GM18508 (cell line): ENCODE data around the gene HPS5.
"Not testable (repeated sequence)": the region's sequence is repeated elsewhere in the genome, so short reads cannot be mapped to it uniquely, and the experiment has no call there.

Experiments used
- ATAC-seq: cut with Tn5 transposase; IDR thresholded peaks from one replicate; pipeline ENCODE4 v1.9.1; 2021; ENCODE audit warnings: moderate number of reproducible peaks; ENCODE audit not compliant: insufficient read depth, unreplicated experiment

The HPS5 gene

GRCh38 chr11:18282626-18283025 is 39.3 kb downstream of the HPS5 start:
- no peak for ATAC-seq

GRCh38 chr11:18280438-18281045 is 41.4 kb downstream of the HPS5 start:
- ATAC-seq: peak; percentile 72

GRCh38 chr11:18277565-18278271 is 44.2 kb downstream of the HPS5 start:
- ATAC-seq: no peak

GRCh38 chr11:18271206-18271605 is 50.7 kb downstream of the HPS5 start:
- ATAC-seq: no peak

GRCh38 chr11:18270102-18270501 is 51.8 kb downstream of the HPS5 start:
- ATAC-seq: no peak

- ATAC-seq: not testable (repeated sequence)
Observed at GRCh38 chr11:18269252-18269651, 52.7 kb downstream of the HPS5 start.

GRCh38 chr11:18267335-18268133 is 54.4 kb downstream of the HPS5 start:
- not testable (repeated sequence) for ATAC-seq

GRCh38 chr11:18265949-18266348 is 56.0 kb downstream of the HPS5 start, which contains the start of gene SAA1:
TSS of gene SAA1 (plus strand) at chr11:18266264. CDS start at chr11:18266888, 624 bp downstream.
- no peak for ATAC-seq

- ATAC-seq: no peak
Observed at GRCh38 chr11:18264677-18265555, 57.0 kb downstream of the HPS5 start.

GRCh38 chr11:18264035-18264434 is 57.9 kb downstream of the HPS5 start:
- ATAC-seq: no peak

- ATAC-seq: not testable (repeated sequence)
Observed at GRCh38 chr11:18262681-18263350, 59.1 kb downstream of the HPS5 start.

- ATAC-seq: no peak
Observed at GRCh38 chr11:18261721-18262120, 60.2 kb downstream of the HPS5 start.

GRCh38 chr11:18259259-18259658 is 62.7 kb downstream of the HPS5 start:
- ATAC-seq: no peak

GRCh38 chr11:18254781-18255361 is 67.1 kb downstream of the HPS5 start:
- no peak for ATAC-seq

- no peak for ATAC-seq
Observed at GRCh38 chr11:18253778-18254338, 68.1 kb downstream of the HPS5 start.

GRCh38 chr11:18253233-18253632 is 68.7 kb downstream of the HPS5 start:
- ATAC-seq: no peak

- no peak for ATAC-seq
Observed at GRCh38 chr11:18248561-18248960, 73.4 kb downstream of the HPS5 start, which contains the start of gene SAA2. TSS of gene SAA2 (minus strand) at chr11:18248668. CDS start at chr11:18248011, 657 bp downstream.

- ATAC-seq: peak; percentile 6
Observed at GRCh38 chr11:18247191-18247581, 74.8 kb downstream of the HPS5 start.
